ENCODE measurements around the gene ALG9.

- no peak for TF ChIP-seq CTCF (IDR thresholded peaks at IDR 0.05; ENCODE audit: insufficient read depth, low read depth, low read length)
- no peak for TF ChIP-seq EZH2 (IDR thresholded peaks at IDR 0.05; ENCODE audit: insufficient read depth, low read length)
These were observed 31.2 kb downstream of the ALG9 start for GRCh38 chr11:111840143-111840542.
